DMS79 (cell line): ENCODE measurements around the gene MPRIP.
"Not testable (repeated sequence)": the region's sequence is repeated elsewhere in the genome, so short reads cannot be mapped to it uniquely, and the experiment has no call there.

Experiments used
- DNase-seq: peaks from one replicate; lab custom pipeline; 2025; lab: John Stamatoyannopoulos, UW

MPRIP gene

DNA sequence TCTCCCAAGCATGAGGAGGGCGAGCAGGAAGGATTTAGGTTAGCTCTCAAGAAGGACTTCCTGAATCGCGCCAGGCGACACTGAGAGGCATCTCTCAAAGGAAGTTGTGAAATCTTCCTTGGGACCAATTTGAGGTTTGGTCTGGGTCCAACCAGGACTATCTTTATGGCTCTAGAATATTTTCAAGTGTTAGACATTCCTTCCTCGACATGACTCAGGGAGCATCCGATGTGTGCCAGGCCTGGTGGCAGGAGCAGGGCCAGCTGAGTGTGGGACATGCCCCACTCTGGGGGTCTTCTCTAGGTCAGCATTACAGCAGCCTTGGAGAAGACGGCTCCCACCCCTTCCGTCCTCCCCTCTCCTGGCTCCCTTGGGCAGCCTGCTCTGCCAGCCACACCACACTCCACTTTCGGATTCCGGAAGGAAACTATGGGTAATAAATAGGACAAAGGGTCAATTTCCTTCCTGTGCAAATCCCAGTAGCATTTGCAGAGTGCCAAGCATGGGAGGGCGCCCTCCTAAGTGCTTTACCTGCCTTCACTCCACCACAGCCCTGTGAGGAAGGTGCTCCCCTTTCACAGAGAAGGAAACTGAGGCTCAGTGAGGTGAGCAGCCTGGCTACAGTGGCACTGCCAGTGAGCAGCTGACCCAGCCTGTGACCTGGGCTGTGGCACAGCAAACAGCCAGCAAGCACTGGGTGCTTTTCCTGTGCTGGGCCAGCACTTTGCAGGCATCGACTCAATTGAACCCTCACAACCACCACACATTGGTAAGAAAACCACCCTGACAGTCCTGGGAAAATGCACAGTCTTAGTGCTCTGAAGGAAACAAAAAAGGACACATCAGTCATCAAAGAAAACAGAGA is 31.0 kb upstream of the MPRIP start:
- DNase-seq: not testable (repeated sequence)

DNA sequence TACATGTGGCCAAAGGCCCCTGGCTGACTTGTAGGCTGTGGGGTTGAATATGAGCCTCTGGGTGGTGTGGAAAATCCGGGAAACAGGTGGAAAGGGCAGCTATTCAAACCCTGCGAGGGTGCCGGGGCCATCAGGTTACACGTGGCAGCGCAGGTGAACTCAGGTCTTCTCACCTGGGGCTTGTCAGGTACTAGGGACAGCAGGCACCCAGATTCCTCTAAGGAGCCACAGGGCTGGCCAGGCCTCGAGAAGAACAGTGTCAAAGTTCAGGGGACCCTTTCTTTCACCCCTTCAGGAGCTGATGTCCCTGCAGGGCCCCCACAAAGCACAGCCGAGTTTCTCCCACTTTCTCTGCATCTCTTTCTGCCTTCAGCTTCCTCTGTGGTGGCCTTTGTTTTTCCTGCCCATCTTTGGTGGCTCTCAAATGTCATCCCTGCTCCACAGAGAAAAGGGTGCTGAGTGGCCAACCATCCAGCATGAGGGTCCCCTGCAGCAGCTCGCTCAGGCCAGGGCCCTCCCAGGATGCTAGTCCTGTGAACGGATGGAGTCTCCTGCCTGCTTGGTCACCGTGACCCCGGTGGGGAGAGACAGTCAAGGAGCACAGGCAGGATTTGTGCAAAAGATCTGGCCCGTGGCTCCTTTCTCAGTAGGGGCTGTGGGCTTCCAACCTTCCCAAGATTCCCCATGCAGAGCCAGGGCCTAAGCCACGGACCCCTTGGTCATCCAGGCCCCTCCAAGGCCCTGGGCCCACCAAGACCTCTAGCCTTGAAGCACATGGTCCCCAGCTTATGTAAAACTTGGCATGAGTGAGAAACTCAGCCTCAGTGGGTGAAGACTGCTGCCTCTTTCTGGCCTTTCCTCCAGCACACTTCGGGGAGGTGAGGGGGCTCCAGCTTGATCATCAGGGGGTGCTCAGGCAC is 28.2 kb upstream of the MPRIP start:
- not testable (repeated sequence) for DNase-seq

DNA sequence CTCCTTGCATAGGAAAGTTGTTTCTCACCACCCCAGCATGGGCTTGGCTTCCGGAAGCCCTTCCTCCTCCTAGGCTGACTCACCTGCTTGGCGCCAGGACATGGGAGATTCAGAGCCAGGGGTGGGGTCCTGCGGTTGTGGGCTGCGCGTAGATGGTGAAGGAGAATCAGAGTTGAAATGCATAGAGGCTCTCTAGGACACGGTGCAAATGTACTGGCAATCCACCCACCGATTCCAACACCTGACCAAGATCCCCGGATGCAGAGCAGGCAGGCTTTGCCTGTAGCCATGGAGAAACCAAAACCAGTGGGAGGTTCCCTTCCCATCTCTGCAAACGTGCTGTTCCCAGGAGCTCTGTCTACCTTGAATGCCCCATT is 27.5 kb upstream of the MPRIP start:
- DNase-seq: not testable (repeated sequence)

DNA sequence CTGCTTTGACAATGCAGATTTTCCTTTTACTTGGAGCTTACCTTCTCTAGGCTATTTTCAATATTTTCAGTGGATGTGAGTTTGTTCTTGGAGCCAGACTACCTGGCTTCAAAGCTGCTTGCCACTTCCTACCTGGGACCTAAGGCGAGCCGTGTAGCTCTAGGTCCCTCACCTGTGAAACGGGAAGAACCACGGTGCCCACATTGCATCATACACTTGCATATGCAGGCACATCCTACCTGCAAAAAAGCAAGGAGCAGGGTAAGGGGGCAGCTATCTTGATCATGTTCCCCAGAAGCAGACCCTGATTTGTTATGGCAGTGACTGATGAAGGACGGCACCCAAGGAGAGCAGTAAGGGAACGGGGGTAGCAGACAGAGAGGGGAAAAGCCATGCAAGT is 27.0 kb upstream of the MPRIP start:
- no peak for DNase-seq

DNA sequence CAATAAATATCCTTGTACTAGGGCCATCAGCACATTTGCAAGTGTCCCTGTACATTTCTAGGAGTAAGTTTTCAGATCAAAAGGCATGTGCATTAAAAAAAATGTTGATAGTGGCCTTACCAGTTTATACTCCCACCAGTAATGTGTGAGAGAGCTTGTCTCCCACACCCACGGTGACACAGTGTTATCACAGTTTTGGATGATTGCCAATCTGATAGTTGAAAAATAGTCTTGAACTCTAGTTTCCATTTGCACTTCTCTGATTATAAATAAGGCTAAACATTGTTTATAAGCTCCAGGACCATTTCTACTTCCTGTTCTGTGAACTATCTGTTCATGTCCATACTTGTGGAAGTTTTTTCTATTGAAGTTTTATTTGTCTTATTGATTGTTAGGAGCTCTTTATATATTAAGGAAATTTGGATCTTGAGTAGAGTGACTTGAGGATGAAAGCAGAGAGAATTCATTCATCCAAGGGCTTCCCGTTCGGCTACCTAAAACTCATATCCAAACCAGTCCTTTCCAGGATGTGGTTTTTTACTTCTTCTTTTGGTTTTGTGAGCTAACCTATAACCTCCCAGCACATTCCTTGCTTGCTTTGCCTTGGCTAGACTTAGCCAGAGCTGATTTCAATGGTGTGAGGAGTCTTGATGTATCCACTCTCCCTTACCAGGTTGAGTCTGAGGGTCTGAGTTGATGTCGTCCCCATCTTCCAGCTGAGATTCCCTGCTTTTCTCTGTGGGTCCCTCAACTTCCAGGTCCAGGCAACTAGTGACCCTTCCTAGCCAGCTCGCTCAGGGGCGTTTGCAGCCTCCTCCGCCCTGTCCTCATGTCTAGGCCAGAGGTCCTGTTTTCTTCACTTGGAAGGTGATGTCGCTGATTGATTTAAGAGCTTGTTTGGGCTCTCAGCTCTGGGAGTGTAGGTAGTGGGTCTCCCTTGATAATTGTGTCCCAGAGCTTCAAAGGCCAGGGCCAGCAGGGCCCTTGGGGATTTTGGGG is 25.8 kb upstream of the MPRIP start:
- not testable (repeated sequence) for DNase-seq

- no peak for DNase-seq
These were observed 24.8 kb upstream of the MPRIP start for GRCh38 chr17:17017343-17018014.

GRCh38 chr17:17018021-17018441 is 24.2 kb upstream of the MPRIP start:
- DNase-seq: no peak

- no peak for DNase-seq
These were observed 23.4 kb upstream of the MPRIP start for GRCh38 chr17:17018612-17019429.

GRCh38 chr17:17019430-17019762 is 22.9 kb upstream of the MPRIP start:
- DNase-seq: no peak

DNA sequence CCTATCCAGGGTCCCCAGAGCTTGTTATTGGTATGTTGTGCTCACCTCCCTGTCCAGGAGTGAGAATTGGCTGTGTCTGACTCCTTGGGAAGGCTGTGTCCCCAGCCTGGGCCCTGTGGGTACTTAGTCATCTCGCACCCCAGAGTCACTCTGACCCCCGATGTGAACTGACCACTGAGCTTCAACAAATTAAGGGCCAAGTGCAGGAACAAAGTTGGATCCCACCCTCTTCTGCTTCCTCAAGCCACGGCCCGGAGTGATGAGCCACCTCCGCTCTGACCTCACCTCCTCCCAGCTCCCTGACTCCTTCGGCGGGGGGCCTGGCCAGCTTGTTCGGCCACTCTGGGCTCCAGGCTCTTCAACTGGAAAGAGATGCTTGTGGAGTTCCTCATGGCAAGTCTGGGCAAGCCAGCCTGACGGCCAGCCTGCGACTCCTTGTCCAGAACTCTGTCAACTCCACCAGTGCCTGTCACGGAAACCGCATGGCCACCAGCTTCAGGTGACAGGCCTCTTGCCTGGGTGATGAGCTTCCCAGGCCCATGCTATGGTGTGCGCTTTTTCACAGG is 22.3 kb upstream of the MPRIP start:
- DNase-seq: no peak

DNA sequence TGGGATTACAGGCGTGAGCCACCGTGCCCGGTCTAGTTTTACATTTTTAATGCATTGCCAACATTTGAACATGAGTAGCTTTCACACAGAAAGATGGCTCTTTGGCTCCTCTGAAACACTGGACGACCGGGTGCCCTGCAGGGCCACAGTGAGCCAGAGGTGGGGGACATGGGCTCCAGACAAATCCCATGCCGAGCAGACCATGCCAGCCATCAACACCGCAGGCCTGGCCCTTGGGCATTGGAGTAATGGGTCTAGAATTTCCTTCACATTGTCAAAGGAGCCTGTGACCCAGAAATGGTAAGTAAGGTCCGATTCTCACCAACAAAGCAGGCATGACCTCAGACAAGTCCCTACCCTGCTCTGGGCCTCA is 21.4 kb upstream of the MPRIP start:
- no peak for DNase-seq

- DNase-seq: no peak
These were observed 20.9 kb upstream of the MPRIP start for GRCh38 chr17:17021194-17021863.

- no peak for DNase-seq
These were observed 20.2 kb upstream of the MPRIP start for GRCh38 chr17:17022011-17022410.

- DNase-seq: no peak
These were observed 19.8 kb upstream of the MPRIP start for GRCh38 chr17:17022456-17022855.

GRCh38 chr17:17024778-17025300 is 17.4 kb upstream of the MPRIP start:
- DNase-seq: no peak

DNA sequence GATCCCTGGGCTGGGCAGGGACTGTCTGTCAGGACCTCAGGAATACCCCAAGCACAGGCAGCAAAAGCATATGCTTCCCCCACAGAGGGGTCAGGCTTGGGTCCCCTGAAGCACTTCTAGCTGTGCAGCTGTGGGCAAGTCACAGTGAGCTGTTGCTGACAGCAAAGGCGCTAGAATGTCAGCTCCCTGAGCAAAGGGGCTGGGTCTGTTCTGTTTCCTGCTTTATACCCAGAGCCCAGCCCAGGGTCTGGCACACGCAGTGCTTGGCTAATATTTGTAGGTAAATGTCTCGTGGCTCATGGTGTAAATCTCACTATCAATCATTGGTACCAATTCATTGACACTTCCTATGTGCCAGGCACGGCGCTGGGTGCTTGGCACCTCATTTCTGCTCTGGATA is 16.6 kb upstream of the MPRIP start:
- DNase-seq: no peak

- DNase-seq: no peak
These were observed 16.1 kb upstream of the MPRIP start for GRCh38 chr17:17026163-17026562.

- DNase-seq: no peak
These were observed 14.7 kb upstream of the MPRIP start for GRCh38 chr17:17027442-17028058.
